ENCODE measurements around the gene PLEKHG7. TPM values are rescaled to one million over a fixed set of nuclear protein-coding genes. Genes with fewer than 3 reads are reported as not detected.

PLEKHG7 gene
- not detected in 2 replicates for total RNA-seq

GRCh38 chr12:92702754-92703679 is at the start of gene PLEKHG7:
Gene PLEKHG7 (plus strand): TSS chr12:92702989. CDS start chr12:92706632, 3,643 bp downstream.

Other genes with a start within 250 kb of the PLEKHG7 start
- gene EEA1, start 226.3 kb downstream of the PLEKHG7 start, total RNA-seq = 31.5 and 50.6 TPM in 2 replicates

Data from uterine smooth muscle cell (primary cell).